ENCODE measurements around the gene NTM.

The NTM gene

DNA sequence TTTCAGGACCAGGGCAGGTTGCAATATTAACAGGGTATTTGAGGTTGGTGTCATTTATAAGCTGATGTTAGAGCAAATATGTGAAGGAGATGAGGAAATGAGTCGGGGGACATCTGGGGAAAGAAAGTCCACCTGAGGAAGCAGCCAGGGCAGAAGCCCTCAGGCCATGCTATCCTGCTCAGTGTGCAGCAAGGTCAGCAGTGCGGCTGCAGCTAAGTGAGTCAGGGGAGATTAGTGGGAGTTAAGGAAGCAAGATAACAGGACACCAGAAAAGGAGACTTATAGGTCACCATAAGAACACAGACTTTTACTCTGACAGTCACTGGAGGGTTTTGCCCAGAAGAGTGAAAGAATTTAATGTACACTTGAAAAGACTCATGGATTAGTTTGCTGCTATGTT lies 468.9 kb downstream of the NTM start:
- H3K27ac ChIP-seq (ENCODE audit: low read length) = no peak overlapping the region
- TF ChIP-seq, protein P1, sequence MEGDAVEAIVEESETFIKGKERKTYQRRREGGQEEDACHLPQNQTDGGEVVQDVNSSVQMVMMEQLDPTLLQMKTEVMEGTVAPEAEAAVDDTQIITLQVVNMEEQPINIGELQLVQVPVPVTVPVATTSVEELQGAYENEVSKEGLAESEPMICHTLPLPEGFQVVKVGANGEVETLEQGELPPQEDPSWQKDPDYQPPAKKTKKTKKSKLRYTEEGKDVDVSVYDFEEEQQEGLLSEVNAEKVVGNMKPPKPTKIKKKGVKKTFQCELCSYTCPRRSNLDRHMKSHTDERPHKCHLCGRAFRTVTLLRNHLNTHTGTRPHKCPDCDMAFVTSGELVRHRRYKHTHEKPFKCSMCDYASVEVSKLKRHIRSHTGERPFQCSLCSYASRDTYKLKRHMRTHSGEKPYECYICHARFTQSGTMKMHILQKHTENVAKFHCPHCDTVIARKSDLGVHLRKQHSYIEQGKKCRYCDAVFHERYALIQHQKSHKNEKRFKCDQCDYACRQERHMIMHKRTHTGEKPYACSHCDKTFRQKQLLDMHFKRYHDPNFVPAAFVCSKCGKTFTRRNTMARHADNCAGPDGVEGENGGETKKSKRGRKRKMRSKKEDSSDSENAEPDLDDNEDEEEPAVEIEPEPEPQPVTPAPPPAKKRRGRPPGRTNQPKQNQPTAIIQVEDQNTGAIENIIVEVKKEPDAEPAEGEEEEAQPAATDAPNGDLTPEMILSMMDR (IDR thresholded peaks at IDR 0.05; ENCODE audit: low read depth, low read length) = no peak
- no peak for TF ChIP-seq EZH2phosphoT487 (IDR thresholded peaks at IDR 0.05; ENCODE audit: low read depth)
- H3K27me3 ChIP-seq (ENCODE audit: low read depth, low read length) = peaks cover 11% of the 10 kb centered on the region
- H4K20me1 ChIP-seq (ENCODE audit: insufficient read depth, low read length) = no peaks in the 10 kb centered on the region
- no peak overlapping the region for H3K4me3 ChIP-seq (ENCODE audit: low read length)
- H3K36me3 ChIP-seq (replicated peaks; ENCODE audit: low read depth, low read length) = no peaks in the 10 kb centered on the region
- H3K79me2 ChIP-seq (ENCODE audit: low read length) = no peaks in the 10 kb centered on the region
- no peaks in the 10 kb centered on the region for H3K4me1 ChIP-seq (ENCODE audit: low read length)
- no peak overlapping the region for H2AFZ ChIP-seq (ENCODE audit: low read depth, low read length)
- no peak overlapping the region for H3K9ac ChIP-seq (ENCODE audit: low read length)
- no peaks in the 10 kb centered on the region for H3K9me3 ChIP-seq (ENCODE audit: insufficient read depth, low read length)
- no peak overlapping the region for H3K4me2 ChIP-seq (ENCODE audit: low read length)

- Histone ChIP-seq H3K36me3 (replicated peaks; ENCODE audit: low read depth, low read length) (no peaks in the 10 kb centered on the region), H2AFZ (ENCODE audit: low read depth, low read length) (no peak overlapping the region), H3K4me2 (ENCODE audit: low read length) (no peak overlapping the region), H3K27ac (ENCODE audit: low read length) (no peak overlapping the region), H3K9ac (ENCODE audit: low read length) (no peak overlapping the region), H3K27me3 (ENCODE audit: low read depth, low read length) (peaks cover 6% of the 10 kb centered on the region), H3K4me1 (ENCODE audit: low read length) (no peaks in the 10 kb centered on the region), H3K4me3 (ENCODE audit: low read length) (no peak overlapping the region), H3K79me2 (ENCODE audit: low read length) (no peaks in the 10 kb centered on the region), H4K20me1 (ENCODE audit: insufficient read depth, low read length) (no peaks in the 10 kb centered on the region), H3K9me3 (ENCODE audit: insufficient read depth, low read length) (no peaks in the 10 kb centered on the region)
- no peak for TF ChIP-seq EZH2phosphoT487 (IDR thresholded peaks at IDR 0.05; ENCODE audit: low read depth)
- TF ChIP-seq, protein P1 (IDR thresholded peaks at IDR 0.05; ENCODE audit: low read depth, low read length) = no peak
These were observed 470.1 kb downstream of the NTM start for GRCh38 chr11:131840545-131840944.

DNA sequence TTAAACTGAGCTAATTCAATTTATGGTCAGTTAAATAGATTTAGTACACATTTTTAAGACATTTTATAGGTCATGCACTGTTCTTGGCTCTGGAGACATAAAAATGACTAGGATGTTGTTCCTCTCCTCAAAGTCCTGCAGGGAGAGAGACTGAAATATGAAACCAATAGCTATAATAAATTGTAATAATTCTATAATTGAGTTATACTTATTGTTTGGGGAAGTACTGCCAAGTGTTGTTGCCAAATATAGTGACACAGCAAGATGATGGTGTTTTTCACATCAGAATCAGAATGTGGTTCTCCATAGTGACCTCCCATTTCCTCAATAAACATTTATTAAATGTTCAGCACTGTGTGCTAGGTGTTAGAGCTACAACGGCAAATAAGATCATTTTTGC lies 470.6 kb downstream of the NTM start:
- H3K4me2 ChIP-seq (ENCODE audit: low read length) = no peak overlapping the region
- H3K9ac ChIP-seq (ENCODE audit: low read length) = no peak overlapping the region
- H3K27me3 ChIP-seq (ENCODE audit: low read depth, low read length) = peaks cover 5% of the 10 kb centered on the region
- no peak overlapping the region for H3K27ac ChIP-seq (ENCODE audit: low read length)
- H3K4me1 ChIP-seq (ENCODE audit: low read length) = no peaks in the 10 kb centered on the region
- no peaks in the 10 kb centered on the region for H4K20me1 ChIP-seq (ENCODE audit: insufficient read depth, low read length)
- no peaks in the 10 kb centered on the region for H3K79me2 ChIP-seq (ENCODE audit: low read length)
- H3K36me3 ChIP-seq (replicated peaks; ENCODE audit: low read depth, low read length) = no peaks in the 10 kb centered on the region
- H3K9me3 ChIP-seq (ENCODE audit: insufficient read depth, low read length) = no peaks in the 10 kb centered on the region
- H2AFZ ChIP-seq (ENCODE audit: low read depth, low read length) = no peak overlapping the region
- no peak overlapping the region for H3K4me3 ChIP-seq (ENCODE audit: low read length)
- TF ChIP-seq, protein P1 (IDR thresholded peaks at IDR 0.05; ENCODE audit: low read depth, low read length) = no peak
- no peak for TF ChIP-seq EZH2phosphoT487 (IDR thresholded peaks at IDR 0.05; ENCODE audit: low read depth)

GRCh38 chr11:131841925-131842635 lies 471.7 kb downstream of the NTM start:
- Histone ChIP-seq H3K27ac (ENCODE audit: low read length) (no peak overlapping the region), H3K79me2 (ENCODE audit: low read length) (no peaks in the 10 kb centered on the region), H2AFZ (ENCODE audit: low read depth, low read length) (no peak overlapping the region)

More at GRCh38 chr11:131841925-131842635, 471.7 kb downstream of the NTM start:
- Histone ChIP-seq H3K9me3 (ENCODE audit: insufficient read depth, low read length) (no peaks in the 10 kb centered on the region), H3K4me1 (ENCODE audit: low read length) (no peaks in the 10 kb centered on the region), H3K9ac (ENCODE audit: low read length) (no peak overlapping the region), H4K20me1 (ENCODE audit: insufficient read depth, low read length) (no peaks in the 10 kb centered on the region), H3K27me3 (ENCODE audit: low read depth, low read length) (peaks cover 9% of the 10 kb centered on the region), H3K4me2 (ENCODE audit: low read length) (no peak overlapping the region), H3K4me3 (ENCODE audit: low read length) (no peak overlapping the region), H3K36me3 (replicated peaks; ENCODE audit: low read depth, low read length) (no peaks in the 10 kb centered on the region)
- TF ChIP-seq, protein P1 (IDR thresholded peaks at IDR 0.05; ENCODE audit: low read depth, low read length) = no peak
- no peak for TF ChIP-seq EZH2phosphoT487 (IDR thresholded peaks at IDR 0.05; ENCODE audit: low read depth)

Measured in OCI-LY3 (cell line).